ENCODE measurements around the gene HYKK.
"Not testable (repeated sequence)": the region's sequence is repeated elsewhere in the genome, so short reads cannot be mapped to it uniquely, and the experiment has no call there.

Gene HYKK, protein sequence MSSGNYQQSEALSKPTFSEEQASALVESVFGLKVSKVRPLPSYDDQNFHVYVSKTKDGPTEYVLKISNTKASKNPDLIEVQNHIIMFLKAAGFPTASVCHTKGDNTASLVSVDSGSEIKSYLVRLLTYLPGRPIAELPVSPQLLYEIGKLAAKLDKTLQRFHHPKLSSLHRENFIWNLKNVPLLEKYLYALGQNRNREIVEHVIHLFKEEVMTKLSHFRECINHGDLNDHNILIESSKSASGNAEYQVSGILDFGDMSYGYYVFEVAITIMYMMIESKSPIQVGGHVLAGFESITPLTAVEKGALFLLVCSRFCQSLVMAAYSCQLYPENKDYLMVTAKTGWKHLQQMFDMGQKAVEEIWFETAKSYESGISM

DNA sequence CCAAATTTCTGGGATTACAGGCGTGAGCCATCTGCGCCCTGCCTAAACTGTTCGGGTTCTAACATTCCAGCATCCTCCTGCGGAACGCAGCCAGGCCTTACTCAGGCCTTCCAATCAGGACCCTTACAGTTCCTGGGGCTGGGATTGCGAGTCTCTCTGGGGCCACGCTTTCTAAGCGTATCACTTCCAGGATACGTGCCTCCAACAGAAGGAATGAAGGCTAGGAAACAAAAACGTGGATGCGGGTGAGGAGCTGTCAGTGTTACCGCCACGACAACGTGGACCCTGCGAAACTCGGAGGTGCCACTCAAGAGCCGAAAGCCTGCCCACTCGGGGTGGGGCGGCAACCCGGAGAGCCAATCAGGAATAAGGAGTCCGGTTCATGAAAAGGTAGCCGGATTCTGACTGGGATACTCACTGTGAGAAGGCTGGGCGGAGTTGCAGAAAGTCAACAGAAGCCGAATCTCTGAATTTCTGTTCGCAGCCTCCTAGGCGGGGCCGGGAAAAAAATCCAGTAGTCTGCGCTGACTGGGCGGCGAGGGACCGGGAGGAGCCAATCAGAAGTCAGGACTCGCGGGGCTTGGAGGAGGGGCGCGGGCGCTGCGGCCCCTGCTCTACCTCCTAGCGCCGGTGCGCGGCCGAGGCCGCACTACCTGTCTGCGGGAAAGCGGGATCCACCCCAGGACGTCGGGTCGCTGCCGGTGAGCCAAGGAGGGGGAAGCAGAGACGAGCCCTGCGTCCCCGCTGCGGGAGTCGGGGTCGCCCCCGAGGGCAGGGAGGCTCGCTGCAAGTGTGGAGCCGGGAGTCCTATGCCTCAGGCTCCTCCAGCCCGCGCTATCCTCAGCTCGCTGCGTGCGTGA lies at the start of gene HYKK:
HYKK (plus strand) TSS at position 607 of the 860 bp plus-strand sequence. CDS start 5,512 bp downstream, outside the sequence.
- peak; percentile 86 for DNase-seq

DNA sequence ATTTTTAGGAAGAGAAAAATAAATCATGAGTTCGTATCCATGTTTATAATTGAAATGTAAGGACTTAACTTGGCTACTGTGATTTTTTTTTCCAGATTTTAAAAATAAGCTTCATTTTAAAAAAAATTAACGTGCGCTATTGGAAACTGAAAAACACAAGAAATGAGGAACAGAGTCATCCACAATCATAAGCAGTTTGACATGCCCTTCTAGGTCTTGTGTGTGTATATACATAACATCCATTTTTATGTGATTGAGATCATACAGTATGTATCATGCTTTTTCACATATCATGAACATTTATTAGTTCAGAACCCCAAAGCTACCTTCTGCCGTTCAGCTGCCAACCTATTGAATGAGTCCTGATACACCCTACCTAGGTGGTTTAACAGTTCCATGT lies 46.6 kb upstream of the HYKK start:
- no peak for DNase-seq

DNA sequence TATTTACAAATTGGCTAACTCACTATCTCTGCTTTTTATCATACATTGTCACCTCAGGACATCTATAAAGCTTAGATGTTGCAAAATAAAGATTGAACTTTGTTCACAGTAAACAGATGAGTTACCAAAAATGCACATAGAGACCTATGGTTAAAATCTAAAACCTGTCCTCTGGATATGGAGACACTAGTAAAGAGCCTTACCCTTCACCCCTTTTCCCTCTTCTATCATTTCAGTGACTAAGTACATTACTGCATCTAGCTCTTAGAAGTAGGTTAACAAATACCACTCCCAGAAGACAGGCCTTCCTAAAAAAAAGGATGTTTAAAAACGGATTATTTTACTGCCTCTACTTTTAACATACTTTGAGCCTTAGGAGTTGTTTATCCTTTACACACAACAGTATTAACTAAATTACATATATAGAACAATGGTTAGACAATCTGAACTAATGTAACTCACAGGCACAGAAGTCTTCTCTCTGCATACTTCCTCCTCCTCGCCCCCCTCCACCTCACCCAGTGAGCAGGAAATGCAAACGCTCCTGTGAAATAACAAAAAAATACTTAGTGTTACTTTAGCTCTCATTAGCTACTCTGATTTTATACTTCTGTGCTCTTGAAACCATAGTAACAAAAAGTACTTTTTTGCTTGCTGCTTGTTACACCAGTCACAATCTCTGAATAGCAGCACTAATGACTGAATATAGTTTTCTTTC lies 46.0 kb upstream of the HYKK start:
- DNase-seq = no peak

DNA sequence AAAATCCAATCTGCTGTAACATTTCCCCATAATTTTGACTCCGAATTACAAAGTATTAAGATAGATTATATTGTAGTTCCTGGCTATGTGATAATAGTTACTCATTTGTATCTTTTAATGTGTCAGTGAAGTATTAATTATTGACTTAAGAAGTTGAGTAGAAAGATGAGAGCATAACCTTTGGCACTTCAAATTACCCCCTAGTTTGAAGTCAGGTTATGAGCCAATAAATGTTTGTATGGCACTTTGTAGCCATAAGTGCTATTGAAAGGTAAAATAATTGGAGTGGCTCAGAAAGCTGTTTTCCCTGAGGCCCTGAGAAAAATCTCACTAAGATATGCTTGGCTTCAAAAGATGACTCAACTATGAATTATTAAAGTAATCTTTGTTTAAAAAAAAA lies 38.3 kb upstream of the HYKK start:
- no peak for DNase-seq

DNA sequence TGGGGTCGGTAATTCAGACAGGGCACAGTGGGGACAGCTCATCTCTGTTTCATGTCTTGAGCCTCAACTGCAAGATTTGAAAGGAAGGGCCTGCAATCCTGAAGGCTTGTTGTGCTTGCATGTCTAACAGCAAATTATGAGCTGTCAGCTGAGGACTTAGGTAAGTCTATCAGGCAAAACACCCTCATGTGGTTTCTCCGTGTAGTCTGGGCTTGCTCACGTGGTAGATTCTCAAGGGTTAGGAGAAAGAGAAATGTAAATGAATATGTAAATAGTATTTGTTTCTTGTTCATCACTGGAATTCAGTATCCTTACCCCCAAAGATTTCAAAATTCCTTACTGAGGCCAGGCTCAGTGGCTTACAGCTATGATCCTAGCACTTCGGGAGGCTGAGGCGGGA lies 30.1 kb upstream of the HYKK start:
- no peak for DNase-seq

DNA sequence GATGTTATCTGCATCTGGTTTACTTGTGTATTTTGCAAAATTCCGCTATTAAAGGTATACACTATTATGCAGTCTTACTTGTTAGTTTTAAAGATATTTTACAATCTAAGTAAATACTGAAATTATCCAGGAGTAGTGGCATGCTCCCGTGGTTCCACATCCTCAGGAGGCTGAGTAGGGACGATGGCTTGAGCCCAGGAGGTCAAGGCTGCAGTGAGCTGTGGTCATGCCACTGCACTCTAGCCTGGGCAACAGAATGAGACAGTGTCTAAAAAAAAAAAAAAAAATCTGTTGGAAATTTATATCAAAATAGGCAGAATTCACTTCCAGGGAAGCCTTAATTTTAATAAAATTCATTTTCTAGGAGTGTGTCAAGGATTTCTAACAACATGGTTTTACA lies 27.7 kb upstream of the HYKK start:
- no peak for DNase-seq

DNA sequence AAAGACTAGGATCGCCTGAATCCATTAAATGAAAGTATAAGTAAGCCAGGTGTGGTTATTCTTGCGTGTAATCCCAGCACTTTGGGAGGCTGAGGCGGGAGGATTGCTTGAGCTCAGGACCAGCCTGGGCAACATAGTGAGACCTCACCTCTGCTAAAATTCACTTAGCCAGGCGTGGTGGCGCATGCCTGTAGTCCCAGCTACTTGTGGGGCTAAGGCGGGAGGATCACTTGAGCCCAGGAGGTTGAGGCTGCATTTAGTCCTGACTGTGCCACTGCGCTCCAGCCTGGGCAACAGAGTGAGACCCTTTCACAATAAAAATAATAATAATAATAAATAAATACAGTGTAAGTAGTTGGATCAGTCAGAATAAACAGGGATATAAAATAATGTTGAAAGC lies 25.5 kb upstream of the HYKK start:
- DNase-seq = no peak

DNA sequence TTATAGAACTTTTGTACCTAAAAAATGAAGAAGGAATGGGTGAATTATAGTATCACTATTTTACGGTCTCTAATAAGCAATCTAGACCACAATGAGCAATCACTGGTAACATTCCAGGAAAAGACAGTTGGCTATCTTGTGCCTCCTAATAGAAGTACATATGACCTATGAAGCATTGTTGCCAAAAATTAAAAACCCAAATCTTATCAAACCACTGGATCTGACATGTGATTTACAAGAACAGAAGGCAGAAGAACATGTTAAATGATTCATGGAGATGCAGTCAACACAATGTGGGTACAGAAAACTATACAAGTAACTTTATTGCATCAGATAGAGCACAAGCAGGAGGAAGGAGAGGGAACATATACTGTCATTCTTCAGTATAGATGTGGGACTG lies 14.5 kb upstream of the HYKK start:
- DNase-seq = no peak

DNA sequence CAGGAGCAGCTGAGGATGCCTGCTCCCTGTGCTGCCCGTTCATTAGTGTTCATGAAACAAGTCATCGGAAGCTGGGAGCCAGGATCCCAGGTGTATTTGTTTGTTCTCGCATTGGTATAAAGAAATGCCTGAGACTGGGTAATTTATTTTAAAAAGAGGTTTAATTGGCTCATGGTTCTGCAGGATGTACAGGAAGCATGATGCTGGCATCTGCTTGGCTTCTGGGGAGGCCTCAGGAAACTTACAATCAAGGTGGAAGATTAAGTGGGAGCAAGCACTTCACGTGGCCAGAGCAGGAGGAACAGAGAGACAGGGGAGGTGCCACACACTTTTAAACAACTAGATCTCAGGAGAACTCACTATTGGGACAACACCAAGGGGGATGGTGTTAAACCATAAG lies 5.5 kb upstream of the HYKK start:
- no peak for DNase-seq

DNA sequence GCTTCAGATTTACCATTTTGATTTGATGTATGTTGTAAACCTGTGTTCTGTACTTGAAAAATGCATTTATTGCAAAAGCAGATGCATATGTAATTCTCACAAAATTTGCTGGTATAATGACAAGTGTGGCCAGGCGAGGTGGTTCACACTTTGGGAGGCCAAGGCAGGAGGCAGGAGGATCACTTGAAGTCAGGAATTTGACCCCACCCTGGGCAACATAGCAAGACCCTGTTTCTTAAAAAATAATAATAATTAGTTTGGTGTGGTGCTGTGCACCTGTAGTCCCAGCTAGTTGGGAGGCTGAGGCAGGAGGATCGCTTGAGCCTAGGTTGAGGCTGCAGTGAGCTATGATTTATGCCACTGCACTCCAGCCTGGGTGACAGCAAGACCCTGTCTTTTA lies 4.7 kb upstream of the HYKK start:
- no peak for DNase-seq

DNA sequence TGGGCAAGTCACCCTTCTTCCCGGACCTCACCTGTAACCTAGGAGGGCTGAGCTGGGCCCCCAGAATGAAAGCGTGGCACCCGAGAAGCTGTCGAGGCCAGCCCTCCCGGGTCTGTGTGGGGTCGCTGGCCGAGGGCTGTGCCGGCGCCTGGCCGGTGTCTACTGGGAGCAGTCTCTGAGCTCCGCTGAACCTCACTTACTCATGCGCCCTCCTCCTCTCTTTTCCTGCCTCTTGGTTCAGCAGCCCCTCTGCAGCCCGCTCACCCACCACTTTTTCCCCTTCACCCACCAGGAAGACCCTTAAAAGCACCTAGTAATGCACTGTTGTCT lies 419 bp downstream of the HYKK start:
- no peak for DNase-seq

DNA sequence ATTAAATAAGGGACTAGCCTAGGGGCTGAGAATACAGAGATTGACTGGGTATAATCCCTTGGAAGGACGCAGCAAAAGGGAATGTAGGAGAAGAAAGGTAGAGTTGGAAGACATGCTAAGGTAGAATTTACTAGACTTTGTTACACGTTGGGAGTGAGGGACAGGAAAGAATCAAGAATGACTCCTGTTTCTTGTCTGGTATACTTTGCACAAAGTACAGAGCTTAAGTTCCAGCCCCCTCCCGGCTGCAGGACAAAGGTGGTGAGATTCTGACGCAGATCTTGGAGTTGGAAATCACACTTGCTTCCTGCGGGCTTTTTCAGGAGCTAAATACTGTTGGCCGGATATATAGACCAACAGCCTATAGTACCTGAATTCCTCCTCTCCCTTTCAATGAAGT lies 895 bp downstream of the HYKK start:
- DNase-seq = no peak

DNA sequence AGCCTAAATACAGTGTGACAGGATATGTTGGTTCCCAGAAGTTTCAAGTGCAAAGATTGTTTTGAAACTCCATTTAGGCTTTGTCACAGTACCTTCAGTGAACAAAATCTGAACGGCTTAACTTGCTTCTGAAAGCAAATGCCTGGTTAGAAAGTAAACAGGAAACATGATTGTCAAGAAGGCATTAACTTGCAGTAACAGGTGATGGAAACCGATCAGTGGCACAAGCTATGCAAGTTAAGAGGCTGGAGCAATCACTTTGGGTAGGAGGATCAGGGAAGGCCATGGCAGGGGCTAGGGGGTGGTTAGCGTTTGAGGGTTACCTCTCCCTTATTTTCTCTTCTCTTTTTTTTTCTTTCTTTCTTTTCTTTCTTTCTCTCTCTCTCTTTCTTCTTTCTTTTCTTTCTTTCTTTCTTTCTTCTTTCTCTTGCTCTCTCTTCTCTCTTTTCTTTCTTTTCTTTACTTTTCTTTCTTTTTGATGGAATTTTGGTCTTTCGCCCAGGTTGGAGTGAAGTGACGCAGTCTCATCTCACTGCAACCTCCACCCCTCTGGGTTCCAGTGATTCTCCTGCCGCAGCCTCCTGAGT lies 2.4 kb downstream of the HYKK start:
- DNase-seq = no peak

DNA sequence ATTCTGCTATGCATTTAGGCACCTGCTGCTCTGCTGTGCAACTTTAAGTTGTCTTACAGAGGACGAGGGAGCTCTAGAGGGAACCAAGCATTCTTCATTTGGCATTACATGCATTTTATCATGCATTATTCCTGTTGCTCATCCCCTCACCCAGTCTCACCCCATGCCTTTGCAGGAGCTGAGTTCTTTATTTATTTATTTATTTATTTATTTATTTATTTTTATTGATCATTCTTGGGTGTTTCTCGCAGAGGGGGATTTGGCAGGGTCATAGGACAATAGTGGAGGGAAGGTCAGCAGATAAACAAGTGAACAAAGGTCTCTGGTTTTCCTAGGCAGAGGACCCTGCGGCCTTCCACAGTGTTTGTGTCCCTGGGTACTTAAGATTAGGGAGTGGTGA lies 12.7 kb downstream of the HYKK start:
- not testable (repeated sequence) for DNase-seq

DNA sequence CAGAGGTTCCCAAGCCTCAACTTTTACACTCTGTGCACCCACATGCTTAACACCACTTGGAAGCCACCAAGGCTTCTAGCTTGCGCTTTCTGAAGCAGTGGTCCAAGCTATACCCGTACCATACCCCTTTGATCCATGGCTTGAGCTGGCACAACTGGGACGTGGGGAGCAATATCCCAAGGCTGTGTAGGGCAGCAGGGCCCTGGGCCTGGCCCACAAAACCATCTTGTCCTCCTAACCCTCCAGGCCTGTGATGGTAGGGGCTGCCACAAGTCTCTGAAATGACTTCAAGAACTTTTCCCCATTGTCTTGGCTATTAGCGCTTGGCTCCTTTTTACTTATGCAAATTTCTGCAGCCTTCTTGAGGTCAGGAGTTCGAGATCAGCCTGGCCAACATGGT lies 16.9 kb downstream of the HYKK start:
- no peak for DNase-seq

DNA sequence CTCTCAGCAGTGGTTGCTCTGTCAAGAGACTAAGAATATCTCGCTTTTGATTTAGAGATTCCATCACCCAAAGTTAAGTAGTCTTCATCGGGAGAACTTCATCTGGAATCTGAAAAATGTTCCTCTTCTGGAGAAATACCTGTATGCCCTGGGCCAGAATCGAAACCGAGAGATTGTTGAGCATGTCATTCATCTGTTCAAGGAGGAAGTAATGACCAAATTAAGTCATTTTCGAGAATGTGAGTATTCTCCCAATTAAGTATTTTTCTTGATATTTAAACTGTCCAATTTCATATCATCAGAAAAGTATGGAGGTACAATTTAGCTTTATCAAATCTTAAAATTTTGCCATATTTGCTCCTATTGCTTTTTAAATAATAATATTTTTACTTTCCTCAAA lies 19.9 kb downstream of the HYKK start:
- DNase-seq = no peak

DNA sequence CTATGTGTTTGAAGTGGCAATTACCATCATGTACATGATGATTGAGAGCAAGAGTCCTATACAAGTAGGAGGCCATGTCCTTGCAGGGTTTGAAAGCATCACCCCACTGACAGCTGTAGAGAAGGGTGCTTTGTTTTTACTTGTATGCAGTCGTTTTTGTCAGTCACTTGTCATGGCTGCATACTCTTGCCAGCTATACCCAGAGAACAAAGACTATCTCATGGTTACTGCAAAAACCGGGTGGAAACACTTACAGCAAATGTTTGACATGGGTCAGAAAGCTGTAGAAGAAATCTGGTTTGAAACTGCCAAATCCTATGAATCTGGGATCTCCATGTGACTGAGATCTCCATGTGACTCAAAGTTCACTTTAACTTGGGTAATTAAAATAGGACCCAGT lies 26.0 kb downstream of the HYKK start:
- no peak for DNase-seq

DNA sequence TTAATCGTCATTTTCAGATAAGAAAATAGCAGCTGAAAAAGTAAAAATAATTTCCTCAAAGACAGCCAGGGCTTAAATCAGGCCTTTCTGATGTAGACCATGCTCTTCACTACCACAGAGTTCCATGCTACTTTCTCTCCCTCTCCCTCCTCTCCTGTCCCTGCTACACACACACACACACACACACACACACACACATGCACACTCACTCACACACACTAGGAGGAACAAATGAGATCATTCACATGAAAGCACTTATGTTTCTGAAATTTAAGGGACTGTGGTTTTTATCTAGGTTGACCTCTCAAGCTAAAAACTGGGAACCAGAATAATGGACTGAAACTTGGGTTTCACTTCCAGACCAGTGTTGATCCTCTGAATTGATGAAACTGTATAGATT lies 28.8 kb downstream of the HYKK start:
- DNase-seq = peak; percentile 24

DNA sequence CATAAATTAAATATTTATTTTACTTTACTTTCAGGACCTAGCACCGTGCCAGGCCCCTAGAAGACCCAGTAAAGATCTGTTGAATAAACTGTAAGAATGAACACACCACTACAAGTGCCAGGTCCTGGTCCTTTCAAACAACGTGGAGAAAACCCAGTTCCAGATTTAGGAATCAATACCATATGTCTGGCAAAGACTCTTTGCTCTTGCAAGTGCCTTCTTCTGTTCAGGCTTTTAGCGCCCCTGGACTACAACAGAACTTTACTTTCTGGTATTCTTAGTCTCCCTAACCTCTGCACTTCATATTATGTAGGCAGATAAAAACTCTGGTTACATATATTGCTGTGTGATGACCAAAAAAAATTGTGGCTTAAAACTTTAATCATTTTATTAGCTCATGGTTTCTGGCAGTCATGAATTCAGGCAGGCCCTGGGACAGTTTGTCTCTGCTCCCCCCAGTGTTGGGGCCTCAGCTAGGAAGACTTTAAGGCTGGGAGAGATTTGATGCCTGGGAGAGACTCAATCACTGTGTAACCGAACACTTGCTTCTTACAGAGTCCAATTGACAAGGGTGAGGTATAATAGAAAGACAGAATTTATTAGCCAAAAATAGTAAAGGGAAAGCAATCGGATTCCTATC lies 30.0 kb downstream of the HYKK start:
- DNase-seq = no peak

DNA sequence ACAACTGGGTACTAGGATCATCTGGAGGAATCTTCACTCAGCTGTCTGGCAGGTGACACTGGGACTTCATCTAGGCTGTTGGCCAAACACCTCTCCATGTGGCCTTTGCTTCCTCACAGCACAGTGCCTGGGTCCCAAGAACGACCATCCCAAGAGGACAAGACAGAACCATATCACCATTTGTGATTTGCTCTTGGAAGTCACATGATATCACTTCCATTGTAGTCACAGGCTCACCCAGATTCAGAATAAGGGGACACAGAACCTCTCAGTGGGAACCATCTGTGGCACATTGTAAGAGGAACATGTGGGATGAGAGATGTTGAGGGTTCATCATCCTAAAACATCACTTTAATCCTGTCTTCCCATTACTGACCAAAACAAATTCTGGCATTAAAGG lies 31.0 kb downstream of the HYKK start:
- no peak for DNase-seq

DNA sequence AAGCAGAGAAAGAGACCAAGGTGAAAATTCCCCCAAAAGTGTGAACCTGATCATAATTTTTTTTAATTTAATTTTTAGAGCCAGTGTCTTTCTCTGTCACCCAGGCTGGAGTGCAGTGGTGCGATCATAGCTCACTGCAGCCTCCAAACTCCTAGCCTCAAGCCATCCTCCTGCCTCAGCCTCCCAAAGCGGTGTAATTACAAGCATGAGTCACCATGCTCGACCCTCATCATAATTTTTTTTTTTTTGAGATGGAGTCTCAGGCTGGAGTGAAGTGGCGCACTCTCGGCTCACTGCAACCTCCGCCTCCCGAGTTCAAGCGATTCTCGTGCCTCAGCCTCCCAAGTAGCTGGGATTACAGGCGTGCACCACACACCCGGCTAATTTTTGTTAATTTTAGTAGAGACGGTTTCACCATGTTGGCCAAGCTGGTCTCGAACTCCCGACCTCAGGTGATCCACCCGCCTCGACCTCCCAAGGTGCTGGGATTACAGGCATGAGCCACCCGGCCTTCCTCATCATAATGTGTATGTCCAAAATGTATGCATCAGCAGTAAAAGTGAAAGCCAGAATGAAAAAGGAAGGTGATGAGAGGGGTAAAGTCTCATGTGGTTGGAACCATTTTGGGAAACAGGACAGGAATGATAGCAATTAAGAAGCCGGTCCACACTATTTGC lies 32.2 kb downstream of the HYKK start:
- DNase-seq = peak; percentile 64

DNA sequence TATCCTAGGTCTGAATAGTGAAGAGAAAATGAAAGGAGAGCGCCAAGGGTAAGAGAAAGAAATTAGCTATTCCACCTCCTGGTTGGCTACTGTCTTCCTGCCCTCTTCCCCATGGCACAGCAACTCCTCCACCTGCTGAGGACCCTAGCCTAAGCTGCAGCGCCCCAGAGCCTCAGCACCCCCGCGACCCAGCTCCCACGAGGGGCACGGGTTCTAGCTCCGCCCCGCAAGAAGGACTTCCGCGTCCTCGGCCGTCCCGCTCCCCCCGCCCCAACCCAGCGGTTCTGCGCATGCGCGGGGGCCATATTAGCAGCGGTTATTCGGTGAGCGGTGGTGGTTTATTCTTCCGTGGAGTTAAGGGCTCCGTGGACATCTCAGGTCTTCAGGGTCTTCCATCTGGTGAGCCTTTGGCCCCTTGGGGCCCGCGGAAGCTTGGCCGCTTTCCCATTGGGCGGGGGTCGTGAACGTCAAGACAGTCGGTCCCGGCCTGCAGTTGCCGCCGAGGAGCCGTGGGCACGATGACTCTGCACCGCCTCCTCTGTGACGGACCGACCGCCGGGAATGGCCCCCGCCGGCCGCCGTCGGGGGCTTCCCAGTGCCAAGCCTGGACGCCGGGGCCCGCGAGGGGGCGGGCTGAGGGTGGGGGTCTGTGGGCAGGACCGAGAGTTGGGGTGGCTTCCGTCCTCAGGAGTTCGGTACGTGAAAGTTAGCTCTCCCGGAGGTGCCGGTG lies 32.9 kb downstream of the HYKK start, which contains the start of gene PSMA4:
PSMA4 (plus strand) TSS at position 304 of the 730 bp plus-strand sequence. CDS start 1,484 bp downstream, outside the sequence.
- DNase-seq = peak; percentile 92

Data from inflammatory macrophage treated with lipopolysaccharide for 4 hours (primary cell).